Inflammatory macrophage treated with lipopolysaccharide for 1 hour (primary cell): ENCODE data around the gene SPCS1.
A peak's percentile ranks its signal among the peaks of the same experiment; 100 is the strongest.
"Not testable (repeated sequence)": the region's sequence is repeated elsewhere in the genome, so short reads cannot be mapped to it uniquely, and the experiment has no call there.

Experiments used
- DNase-seq, 2 donors: peaks; one replicate each; pipeline ENCODE4 v3.0.0-alpha.2; 2020 to 2022

The SPCS1 gene

DNA sequence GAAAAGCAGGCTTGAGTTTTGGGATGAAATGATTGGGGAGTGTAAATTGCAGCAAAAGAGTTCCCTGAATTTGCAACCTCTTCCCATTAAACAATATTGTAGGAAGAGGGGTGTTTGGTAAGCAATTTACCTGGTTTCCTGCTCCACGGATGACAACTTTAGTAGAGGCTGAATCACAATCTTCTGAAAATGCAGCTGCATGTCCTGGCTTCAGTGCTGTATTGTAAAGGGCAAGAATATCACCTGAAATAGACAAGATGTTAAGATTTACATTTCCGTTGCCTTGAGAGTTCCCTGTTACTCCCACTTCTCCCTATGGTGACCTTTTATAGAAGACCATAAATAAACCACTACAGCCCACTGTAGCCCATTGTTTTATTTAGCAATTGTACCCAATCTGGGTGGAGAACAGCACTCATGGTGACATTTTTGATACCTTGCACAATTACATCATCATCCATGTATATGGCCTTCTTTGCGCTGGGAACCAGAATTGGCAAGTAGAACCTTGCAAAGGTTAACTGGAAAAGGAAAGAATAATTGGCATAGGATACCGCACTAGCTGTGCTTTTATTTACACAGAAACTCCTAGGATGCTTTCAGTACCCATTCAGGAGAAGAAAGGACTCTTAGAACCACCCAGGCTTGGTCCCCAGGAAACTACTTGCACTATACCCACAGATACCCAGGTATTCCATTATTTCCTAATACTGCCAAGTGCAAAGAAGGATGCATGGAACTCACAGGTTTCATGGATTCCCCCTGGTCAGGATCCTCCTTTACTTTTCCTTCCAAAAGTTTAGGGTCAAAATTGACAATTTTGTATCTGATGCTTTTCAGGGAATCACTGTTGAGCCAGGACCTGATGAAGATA is 9.9 kb upstream of the SPCS1 start:
- DNase-seq = no peak

DNA sequence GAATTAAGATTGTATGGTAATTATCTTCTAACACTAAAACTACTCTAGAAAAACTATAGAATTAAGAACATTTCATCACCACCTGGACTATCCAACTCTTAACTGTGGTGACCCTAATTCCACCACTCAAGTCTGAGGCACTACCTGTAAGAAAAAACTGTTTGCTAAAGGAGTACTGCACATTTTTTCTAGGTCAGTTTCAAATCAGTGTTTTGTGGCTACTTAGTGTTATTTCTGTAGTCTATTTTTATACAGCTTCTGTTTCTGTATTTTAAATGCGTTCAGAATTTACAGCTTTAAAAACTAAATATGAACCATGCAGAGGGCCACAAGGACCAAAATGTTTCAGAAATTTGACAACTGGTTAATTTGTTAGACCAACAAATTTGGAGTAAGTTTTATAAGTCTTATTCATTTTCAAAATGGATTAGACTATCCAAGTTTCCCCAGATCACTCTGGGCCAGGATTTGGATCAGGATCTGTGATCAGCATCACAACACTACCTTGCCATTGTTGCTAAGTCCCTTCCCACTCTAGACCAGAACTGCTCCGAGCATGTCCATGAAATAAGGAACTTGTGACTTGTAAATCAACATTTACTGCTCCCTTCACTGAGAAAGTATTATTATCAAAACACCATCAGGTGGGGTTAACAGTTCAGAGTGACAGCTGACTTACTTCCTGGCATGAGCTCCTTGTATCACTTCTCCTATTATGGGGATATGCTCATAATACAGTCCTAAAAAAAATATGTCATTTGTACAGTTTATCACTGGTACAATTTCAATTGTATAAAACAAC is 8.9 kb upstream of the SPCS1 start:
- DNase-seq = no peak

DNA sequence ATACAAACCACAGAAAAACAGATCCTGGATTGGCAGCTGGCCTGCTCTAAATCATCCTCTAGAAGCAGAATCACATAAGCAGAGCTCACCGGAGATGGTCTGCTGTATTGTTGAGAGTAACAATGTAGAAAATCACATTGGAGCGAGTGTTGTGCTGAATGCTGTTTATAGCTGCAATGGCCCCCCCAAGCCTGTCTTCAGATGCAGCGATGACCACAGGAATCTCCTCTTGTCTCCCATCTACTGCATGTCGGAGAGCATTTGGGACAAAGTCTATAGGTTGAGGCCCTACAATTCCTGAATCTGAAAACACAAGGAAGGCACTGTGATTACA is 8.3 kb upstream of the SPCS1 start:
- no peak for DNase-seq

DNA sequence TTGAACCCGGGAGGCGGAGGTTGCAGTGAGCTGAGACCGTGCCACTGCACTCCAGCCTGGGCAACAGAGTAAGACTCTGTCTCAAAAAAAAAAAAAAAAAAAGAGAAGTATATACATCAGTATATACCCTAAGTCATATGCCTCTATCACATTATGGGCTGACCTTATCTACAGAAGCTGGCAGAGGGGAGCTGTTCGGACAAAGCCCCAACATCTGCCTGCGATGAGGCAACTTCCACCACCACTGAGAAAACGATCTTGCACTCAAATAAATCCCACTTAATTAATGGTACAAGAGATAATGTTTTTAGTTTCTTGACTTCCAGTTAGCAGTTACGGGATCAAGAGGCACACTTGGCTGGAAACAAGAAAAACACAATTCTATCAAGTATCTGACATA is 2.6 kb upstream of the SPCS1 start:
- DNase-seq = no peak

DNA sequence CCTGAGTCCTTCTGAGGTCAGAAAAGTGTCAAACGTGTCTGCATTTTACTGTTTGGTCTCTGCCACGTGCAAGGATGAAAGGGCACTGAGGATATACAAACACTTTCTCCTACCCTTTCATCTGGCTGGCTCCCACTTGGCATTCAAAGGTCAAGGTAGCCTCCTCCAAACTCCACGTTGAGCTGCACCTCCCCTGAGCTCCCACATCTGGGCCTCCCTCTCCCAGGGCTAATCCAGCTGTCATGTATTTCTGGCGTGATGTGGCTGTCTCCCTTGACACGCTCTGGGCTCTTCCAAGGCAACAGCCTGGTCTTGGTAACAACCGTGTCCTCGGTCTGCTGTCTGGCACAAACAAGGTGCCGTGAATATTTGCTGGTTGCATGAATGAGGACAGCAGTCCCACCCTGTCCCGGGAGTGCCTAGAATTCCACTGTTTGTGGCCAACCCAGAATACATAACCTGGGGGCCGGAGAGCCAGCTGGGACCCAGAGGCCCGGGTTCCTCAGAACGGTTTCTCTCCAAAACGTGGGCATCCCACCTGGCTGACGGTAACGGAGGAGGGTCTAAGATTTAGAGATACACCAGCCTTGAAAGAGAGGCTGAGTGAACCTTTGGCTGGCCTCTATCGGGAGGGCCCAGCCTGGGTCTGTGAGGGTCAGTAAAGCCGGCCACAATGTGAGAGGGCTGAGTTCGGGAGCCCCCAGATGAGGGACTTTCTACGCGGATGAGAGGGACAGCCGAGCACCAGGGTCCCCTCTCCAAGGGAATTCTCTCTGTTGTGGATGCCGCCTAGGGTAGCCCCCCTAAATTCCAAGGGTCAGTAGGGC is 1.1 kb upstream of the SPCS1 start:
- no peak for DNase-seq

DNA sequence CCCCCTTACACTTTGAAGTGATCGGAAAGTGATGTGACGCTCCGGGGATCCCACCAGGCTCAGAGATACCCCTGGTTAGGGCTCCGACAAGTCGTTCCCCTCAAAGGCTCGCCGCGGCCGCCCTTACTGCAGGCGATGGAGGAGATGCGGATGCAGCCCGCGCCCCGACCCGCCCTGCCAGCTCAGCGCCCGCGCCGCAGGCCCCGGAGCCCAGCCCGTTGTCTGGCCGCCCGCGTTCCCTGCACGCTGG is 543 bp upstream of the SPCS1 start:
- no peak for DNase-seq

DNA sequence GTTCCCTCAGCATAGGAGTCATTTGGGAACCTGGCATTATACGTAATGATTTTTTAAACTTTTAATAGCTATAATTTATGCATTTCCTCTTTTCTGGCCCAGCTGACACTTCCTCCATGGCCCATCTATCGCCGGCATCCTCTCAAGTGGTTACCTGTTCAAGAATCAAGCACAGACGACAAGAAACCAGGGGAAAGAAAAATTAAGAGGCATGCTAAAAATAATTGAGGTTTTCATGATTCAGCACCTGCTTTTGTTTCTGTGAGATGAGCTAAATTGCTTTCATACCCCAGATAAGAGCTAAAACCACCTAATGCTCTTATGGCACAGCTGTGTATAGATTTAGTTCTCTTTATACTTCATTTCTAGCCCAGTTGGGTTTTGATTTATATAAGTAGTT is 1.7 kb downstream of the SPCS1 start:
- DNase-seq = no peak

DNA sequence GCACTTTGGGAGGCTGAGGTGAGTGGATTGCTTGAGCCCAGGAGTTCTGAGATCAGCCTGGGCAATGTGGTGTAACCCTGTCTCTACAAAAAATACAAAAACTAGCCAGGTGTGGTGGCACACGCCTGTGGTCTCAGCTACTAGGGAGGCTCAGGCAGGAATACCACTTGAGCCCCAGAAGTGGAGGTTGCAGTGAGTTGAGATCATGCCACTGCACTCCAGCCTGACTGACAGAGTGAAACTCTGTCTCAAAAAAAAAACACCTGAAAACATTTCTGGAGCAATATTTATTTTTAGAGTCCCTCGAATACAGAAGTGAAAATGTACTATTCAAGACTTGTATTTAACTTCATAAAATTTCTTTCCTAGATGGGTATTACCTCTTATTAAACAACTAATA is 4.6 kb downstream of the SPCS1 start:
- no peak for DNase-seq

DNA sequence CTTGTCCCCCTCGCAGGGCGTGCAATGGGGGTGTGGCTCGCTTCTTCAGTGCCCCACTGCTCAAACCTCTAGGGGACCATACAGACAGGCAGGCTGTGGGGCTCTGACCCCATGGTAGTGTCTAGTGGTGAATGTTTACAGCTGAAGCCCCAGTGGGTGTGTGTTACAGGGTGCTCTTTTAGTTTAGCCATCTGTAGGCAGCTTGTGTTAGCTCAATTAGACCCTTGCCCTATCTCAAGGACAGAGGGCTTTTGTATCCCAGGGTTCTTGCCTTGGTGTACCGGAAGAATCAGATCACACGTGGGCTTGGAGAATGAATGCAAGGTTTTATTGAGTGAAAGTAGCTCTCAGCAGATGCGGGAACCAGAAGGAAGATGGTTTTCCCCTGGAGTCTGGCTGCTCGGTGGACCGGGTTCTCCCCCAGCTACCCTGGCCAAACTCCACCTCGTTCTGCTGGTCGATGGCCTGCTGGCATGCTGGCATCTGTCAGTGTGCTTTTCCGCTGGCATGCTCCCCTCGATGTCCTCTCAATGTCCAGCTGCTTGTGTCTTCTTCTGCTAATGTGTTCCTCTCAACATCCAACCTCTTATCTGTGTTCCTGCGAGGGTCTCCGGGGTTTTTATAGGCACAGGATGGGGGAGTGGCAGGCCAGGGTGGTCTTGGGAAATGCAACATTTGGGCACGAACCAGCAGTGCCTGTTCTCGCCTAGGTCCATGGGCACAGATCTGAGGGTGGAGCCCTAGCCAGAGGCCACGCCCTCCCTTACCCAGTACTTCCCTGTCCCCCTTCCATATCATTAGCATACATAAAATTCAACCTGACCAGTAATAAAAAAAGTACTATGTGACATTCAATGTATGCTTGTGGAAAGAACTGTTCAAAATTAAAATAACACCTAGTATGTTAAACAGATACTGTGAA is 6.6 kb downstream of the SPCS1 start:
- DNase-seq = no peak

DNA sequence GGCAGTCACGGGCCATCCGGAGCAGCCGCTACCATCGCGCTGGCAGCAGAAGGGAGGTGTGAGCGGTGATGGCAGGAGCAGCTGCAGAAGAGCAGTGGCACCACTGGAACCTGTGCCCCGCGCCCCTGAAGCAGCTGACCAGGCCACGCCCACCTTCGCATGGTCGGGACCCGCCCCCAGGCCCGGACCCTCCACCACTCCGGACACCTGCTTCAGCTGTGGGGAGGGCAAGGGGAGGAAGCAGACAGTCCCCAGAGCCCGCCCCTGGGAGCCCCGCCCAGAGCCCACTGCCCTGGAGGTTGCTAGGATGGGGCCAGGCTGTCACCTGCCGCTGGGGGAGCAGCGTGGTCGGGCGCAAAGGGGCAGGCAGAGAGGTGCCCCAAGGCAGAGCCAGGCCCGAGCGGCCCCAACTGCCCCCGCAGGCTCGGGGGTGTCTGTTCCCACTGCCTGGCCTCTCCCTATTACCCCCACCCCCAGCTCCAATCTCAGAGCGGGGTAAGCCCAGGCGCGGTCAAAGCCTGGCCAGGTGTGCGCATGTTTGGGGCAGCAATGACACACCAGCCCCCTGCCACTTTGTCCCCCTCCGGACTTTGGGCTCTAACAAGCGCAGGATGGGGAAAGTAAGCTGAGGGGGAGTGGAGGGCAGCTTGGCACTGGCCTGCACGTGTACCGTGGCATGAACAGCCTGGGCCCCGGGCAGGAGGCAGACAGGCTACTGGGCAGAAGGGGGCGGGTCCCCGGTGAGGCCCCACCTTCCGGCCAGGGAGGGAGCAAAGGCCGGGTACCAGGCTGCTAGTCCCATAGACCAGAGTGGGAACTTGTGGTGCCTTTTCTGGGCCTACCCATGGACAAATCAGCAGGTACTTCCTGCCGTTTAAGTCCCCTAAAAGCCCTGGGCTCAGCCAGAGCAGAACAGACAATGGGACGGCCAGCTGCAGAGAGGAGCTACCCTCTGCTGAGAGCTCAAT is 8.7 kb downstream of the SPCS1 start:
- DNase-seq = no peak

DNA sequence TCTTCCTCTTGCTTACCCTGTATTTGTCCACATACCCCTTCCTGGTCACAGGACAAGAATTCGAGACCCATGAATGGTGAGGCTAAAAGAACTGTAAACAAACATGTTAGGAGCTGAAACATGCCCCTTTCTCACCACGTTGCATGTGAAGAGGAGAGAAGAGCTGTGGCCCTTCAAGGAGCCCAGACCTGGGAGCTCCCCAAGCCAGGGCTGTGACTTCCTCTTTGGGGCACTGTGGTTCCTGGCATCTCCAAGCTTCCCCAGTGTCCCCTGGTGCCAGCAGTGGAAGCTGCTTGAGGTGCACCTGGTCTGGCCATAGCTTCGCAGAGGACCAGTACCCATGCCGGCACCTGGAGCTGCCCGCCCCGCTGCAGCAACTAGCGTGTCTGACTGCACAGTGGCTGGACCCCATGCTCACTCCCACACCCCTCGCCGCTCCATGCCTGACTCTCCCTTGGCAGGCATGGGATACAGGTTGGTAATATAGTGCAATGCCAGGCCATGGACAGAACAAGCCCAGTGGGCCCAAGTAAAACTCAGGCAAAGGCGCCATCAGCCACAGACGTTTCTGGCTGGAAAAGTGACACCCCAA is 9.9 kb downstream of the SPCS1 start:
- DNase-seq = no peak

DNA sequence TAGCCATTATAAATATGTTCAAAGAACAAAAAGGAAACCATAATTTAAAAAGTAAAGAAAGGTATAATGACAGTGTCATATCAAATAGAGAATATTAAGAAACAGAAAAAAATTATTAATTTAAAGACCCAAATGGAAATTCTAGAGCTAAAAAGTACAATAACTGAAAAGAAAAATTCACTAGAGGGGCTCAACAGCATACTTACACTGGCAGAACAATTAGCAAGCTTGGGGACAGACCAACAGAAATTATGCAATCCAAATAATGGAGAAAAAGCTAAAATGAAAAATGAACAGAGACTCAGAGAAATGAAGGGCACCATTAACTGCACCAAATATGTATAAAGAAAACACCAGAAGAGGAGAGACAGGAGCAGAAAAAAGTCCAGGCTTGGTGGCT is 13.7 kb downstream of the SPCS1 start:
- no peak for DNase-seq

DNA sequence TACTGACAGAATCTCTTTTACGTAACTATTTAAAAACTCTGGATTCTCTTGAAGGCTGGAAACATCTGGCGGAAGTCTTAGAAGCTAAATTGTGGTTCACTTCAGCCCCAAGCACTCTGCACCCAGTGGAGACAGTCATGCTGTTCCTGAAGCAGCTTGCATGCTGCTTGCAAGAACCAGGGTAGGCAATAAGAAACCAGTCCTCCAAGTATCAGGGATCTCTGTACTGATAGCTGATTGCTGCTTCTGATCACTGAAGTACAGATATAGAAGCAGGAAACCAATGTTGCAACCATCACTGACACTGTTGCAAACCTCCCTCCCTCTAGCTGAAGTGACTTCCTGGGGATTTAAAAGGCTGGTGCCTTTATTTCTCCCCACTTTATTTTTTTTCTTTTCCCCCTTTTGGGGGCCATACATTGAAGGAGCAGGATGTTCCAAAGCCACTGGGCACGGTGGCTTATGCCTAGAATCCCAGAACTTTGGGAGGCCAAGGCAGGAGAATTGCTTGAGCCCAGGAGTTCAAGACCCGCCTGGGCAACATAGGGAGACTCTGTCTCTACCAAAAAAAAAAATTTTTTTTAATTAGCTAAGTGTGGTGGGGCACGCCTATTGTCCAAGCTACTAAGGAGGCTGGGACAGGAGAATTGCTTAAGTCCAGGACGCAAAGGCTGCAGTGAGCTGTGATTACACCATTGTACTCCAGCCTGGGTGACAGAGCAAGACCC is 15.3 kb downstream of the SPCS1 start:
- peak; percentile 39 to 52 for DNase-seq

DNA sequence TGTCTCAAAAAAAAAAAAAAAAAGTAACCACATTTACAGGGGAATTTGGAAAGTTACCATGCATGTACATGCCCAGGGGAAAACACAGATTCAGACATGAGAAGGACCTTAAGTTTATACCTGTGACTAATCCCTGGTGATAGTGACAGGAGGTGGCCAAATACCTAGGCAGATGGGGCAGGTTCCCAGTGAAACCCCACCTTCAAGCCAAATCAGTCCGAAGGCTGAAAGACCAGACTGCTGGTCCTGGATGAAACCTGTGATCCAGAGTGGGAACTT is 15.8 kb downstream of the SPCS1 start:
- peak in 1 of 2 donors; percentile 17 for DNase-seq

DNA sequence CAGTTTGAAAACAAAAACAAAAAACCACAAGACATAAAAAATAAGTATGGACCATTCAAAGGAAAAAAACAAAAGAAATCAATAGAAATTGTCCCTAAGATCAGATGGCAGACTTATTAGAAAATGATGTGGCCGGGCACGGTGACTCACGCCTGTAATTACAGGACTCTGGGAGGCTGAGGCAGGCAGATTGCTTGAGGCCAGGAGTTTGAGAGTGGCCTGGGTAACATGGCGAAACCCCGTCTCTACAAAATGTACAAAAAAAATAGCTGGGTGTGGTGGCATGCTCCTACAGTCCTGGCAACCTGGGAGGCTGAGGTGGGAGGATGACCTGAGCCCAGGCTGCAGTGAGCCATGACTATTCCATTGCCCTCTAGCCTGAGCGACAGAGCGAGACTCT is 16.6 kb downstream of the SPCS1 start:
- no peak for DNase-seq

DNA sequence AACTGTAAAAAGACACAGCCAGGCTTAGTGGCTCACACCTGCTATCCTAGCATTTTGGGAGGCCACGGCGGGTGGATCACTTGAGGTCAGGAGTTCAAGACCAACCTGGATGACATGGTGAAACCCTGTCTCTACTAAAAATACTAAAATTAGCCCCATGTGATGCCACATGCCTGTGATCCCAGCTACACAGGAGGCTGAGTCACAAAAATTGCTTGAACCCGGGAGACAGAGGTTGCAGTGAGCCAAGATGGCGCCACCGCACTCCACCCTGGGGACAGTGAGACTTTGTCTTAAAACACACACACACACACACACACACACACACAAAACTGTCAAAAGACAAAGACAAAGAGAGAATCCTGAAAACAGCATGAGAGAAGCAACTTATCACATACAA is 18.0 kb downstream of the SPCS1 start:
- DNase-seq = no peak

DNA sequence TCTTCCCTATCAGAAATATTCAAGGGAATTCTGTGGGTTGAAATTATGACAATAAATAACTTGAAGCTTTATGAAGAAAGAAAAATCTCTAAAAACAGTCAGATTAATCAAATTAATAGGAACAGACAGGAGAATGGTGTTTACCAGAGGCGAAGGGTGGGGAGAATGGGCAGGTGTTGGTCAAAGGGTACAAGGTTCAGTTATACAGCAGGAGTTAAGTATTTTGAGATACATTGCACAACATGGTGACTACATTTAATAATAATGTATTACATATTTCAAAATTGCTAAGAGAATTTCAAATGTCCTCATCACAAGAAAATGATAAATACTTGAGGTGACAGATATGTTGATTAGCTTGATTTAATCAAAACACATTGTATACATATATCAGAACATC is 18.6 kb downstream of the SPCS1 start:
- no peak for DNase-seq

DNA sequence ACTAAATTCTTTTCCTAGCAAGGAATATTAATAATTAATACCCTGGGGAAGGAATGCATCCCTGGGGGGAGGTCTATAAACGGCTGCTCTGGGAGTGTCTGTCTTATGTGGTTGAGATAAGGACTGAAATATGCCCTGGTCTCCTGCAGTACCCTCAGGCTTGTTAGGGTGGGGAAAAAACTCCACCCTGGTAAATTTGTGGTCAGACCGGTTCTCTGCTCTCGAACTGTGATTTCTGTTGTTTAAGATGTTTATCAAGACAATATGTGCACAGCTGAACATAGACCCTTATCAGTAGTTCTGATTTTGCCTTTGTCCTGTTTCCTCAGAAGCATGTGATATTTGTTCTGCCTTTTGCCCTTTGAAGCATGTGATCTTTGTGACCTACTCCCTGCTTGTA is 22.8 kb downstream of the SPCS1 start:
- not testable (repeated sequence) for DNase-seq

DNA sequence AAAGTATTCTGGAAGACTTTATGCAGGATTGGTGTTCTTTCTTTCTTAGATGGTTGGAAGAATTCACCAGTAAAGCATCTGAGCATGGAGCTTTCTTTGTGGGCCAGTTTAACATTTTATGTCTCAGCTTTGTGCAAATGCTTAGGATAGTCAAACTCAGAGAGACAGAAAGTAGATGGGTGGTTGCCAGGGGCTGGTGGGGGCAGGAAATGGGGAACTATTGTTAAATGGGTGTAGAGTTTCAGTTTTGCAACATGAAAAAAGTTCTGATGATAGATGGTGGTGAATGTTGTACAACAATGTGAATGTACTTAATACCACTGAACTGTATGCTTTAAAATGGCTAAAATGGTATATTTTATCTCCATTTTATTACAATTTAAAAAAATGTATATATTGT is 24.8 kb downstream of the SPCS1 start:
- DNase-seq = no peak

DNA sequence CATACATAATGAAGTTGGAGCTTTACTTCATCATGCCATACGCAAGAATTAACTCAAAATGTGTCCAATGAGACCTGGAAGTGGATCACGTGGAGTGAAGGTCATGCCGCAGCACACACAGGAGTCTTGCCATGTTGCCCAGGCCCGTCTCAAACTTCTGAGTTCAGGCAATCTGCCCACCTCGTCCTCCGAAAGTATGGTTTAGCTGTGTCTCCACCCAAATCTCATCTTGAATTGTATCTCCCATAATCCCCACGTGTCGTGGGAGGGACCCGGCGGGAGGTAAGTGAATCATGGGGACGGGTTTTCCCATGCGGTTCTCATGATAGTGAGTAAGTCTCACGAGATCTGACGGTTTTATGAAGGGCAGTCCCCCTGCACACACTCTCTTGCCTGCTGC is 25.7 kb downstream of the SPCS1 start:
- no peak for DNase-seq
